GM20000 (cell line): Measurements from ENCODE around the gene HOXA1.

ENCODE experiments used
- DNase-seq: peaks from one replicate; pipeline ENCODE4 v3.0.0; 2012; ENCODE audit warnings: low spot score
- CTCF ChIP-seq: IDR thresholded peaks from 2 replicates; pipeline ENCODE4 v1.5.1; 2012; ENCODE audit warnings: mild to moderate bottlenecking, control low read depth; ENCODE audit errors: extremely low read depth, missing control alignments

The HOXA1 gene

GRCh38 chr7:27109466-27110185 lies 13.8 kb upstream of the HOXA1 start:
- no peak for TF ChIP-seq CTCF
- no peak for DNase-seq

- no peak for DNase-seq
- no peak for TF ChIP-seq CTCF
Measured at GRCh38 chr7:27108390-27109127, 12.8 kb upstream of the HOXA1 start.

GRCh38 chr7:27107391-27108381 lies 11.9 kb upstream of the HOXA1 start:
- DNase-seq: no peak

GRCh38 chr7:27106901-27107240 lies 11.1 kb upstream of the HOXA1 start:
- TF ChIP-seq CTCF: no peak
- no peak for DNase-seq

More at GRCh38 chr7:27107391-27108381, 11.9 kb upstream of the HOXA1 start:
- no peak for TF ChIP-seq CTCF

- DNase-seq: no peak
- no peak for TF ChIP-seq CTCF
Measured at GRCh38 chr7:27106181-27106900, 10.5 kb upstream of the HOXA1 start.

GRCh38 chr7:27105301-27106031 lies 9.7 kb upstream of the HOXA1 start:
- no peak for TF ChIP-seq CTCF
- DNase-seq: no peak
